ENCODE data around the gene DLK1. TPM values are rescaled to one million over a fixed set of nuclear protein-coding genes. Genes with fewer than 3 reads are reported as not detected.

Gene DLK1
- total RNA-seq, 4 donors from 2014 or later = not detected

GRCh38 chr14:100723830-100724437 is 2.8 kb upstream of the DLK1 start:
- Histone ChIP-seq H3K36me3 (no peaks in the 10 kb centered on the region), H3K9me3 (no peaks in the 10 kb centered on the region), H3K4me1 (no peaks in the 10 kb centered on the region), H3K27me3 (peaks cover 74% of the 10 kb centered on the region), H3K27ac (no peak overlapping the region), H3K4me3 (no peak overlapping the region)
- TF ChIP-seq EP300 (IDR thresholded peaks at IDR 0.05; ENCODE audit: low read depth) = no peak
- TF ChIP-seq POLR2A (IDR thresholded peaks at IDR 0.05) = no peak
- TF ChIP-seq CTCF (IDR thresholded peaks at IDR 0.05) = no peak
- TF ChIP-seq POLR2AphosphoS5 (IDR thresholded peaks at IDR 0.05) = no peak
- intact Hi-C loops (cut with DNase I; ENCODE audit: low total_unique reads) (no loop called here), in situ Hi-C loops (cut with MboI; ENCODE audit: low pct_ligation_motif_present in 1 of 4, low pct_unique_long_range_greater_than_20kb in 1 of 4, low sequenced_read_pairs in 3 of 4) (no loop called here)
- DNase-seq = no peak
- 67 to 71% methylated on average over 6 to 14 of the region's 14 CpGs for WGBS, 2 donors (ENCODE audit: low coverage in 1 of 2)

- in situ Hi-C loops (cut with MboI; ENCODE audit: low pct_ligation_motif_present in 1 of 4, low pct_unique_long_range_greater_than_20kb in 1 of 4, low sequenced_read_pairs in 3 of 4) = no loop called here
- intact Hi-C loops (cut with DNase I; ENCODE audit: low total_unique reads) = no loop called here
- 92% methylated on average over 2 of the region's 4 CpGs; no CpG with 5 or more reads in 1 of the 2 donors for WGBS, 2 donors (ENCODE audit: low coverage in 1 of 2)
- Histone ChIP-seq H3K9me3 (no peaks in the 10 kb centered on the region), H3K27ac (no peak overlapping the region), H3K27me3 (peaks cover 79% of the 10 kb centered on the region), H3K36me3 (no peaks in the 10 kb centered on the region), H3K4me3 (no peak overlapping the region), H3K4me1 (no peaks in the 10 kb centered on the region)
- TF ChIP-seq EP300 (IDR thresholded peaks at IDR 0.05; ENCODE audit: low read depth) (no peak), CTCF (IDR thresholded peaks at IDR 0.05) (no peak), POLR2AphosphoS5 (IDR thresholded peaks at IDR 0.05) (no peak), POLR2A (IDR thresholded peaks at IDR 0.05) (no peak)
- no peak for DNase-seq
Measured at GRCh38 chr14:100724536-100724935, 2.2 kb upstream of the DLK1 start.

DNA sequence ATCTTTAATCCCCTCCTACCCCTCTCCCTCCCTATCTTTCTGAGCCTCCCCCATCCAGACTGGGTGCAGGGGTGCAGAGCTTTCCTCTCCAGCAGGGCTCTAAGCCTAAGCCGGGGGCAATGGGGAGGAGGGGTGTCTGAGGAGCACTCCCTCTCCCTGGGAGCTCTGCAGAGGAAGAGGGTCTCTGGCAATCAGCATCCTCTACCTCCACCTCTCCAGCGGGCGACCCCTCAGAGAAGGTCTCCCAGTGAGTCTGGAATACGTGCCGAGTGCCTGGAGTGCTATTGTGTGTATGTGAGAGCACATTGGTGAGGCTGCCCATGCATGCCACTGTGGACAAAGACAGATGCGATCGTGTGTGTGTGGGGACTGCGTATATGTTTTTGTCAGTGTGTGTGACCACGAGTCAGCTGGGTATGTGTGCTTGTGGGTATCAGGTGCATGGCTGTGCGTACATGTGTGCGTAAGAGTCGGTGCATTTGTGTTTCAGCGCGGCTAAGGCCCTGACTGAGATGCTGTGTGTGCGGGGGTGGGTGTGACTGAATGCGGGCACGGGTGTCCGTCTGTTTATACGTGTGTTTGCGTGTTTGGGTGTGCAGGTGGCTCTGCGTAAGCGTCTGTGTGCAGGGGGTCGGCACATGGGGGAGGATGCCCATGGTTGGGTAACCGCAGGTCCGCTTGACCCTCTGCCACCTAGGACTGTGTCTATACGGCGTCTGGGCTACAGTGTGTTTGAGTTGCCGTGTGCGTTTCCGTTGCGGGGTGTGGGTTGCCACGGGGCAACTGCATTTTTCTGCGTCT is 905 bp upstream of the DLK1 start:
- WGBS, 2 donors (ENCODE audit: low coverage in 1 of 2) = 84% methylated on average over 33 of the region's 33 CpGs; no CpG with 5 or more reads in 1 of the 2 donors
- intact Hi-C loops (cut with DNase I; ENCODE audit: low total_unique reads) = no loop called here

More for the DNA sequence above, 905 bp upstream of the DLK1 start:
- H3K4me3 ChIP-seq = no peak overlapping the region
- no peak overlapping the region for H3K27ac ChIP-seq
- H3K27me3 ChIP-seq = peaks cover 87% of the 10 kb centered on the region
- no peaks in the 10 kb centered on the region for H3K36me3 ChIP-seq
- no peak for DNase-seq
- H3K9me3 ChIP-seq = no peaks in the 10 kb centered on the region
- TF ChIP-seq EP300 (IDR thresholded peaks at IDR 0.05; ENCODE audit: low read depth) (no peak), POLR2AphosphoS5 (IDR thresholded peaks at IDR 0.05) (no peak), POLR2A (IDR thresholded peaks at IDR 0.05) (no peak), CTCF (IDR thresholded peaks at IDR 0.05) (no peak)
- in situ Hi-C loops (cut with MboI; ENCODE audit: low pct_ligation_motif_present in 1 of 4, low pct_unique_long_range_greater_than_20kb in 1 of 4, low sequenced_read_pairs in 3 of 4) = no loop called here
- H3K4me1 ChIP-seq = no peaks in the 10 kb centered on the region

Measured in transverse colon (tissue), 4 donors.